Progenitor cell of endocrine pancreas (in vitro differentiated cells): Measurements from ENCODE around the gene PTGDS. TPM values are rescaled to one million over a fixed set of nuclear protein-coding genes. Genes with fewer than 3 reads are reported as not detected.

Source experiments
- DNase-seq: peaks from one replicate; pipeline ENCODE4 v3.0.0; 2021; ENCODE audit warnings: low spot score; ENCODE audit not compliant: unreplicated experiment
- H3K27ac Mint-ChIP-seq: 2 replicates; pipeline ENCODE4 v1.8.0; 2021; ENCODE audit warnings: mild to moderate bottlenecking, moderate library complexity, mixed read lengths
- H3K27me3 Mint-ChIP-seq: 2 replicates; pipeline ENCODE4 v1.8.0; 2021; ENCODE audit warnings: mixed read lengths
- H3K36me3 Mint-ChIP-seq: 2 replicates; pipeline ENCODE4 v1.8.0; 2022; ENCODE audit warnings: mixed read lengths; ENCODE audit not compliant: insufficient read depth
- H3K4me1 Mint-ChIP-seq: 2 replicates; pipeline ENCODE4 v1.8.0; 2021; ENCODE audit warnings: low read depth, mixed read lengths
- H3K4me3 Mint-ChIP-seq: 2 replicates; pipeline ENCODE4 v1.8.0; 2021; ENCODE audit warnings: low read depth, mild to moderate bottlenecking, moderate library complexity, mixed read lengths
- H3K9me3 Mint-ChIP-seq: 2 replicates; pipeline ENCODE4 v1.8.0; 2021; ENCODE audit warnings: low read depth, mixed read lengths
- total RNA-seq: library from RNA; stranded (reverse); gene quantifications from 2 replicates; pipeline ENCODE4 v1.2.1, GENCODE V29; 2021
- TF ChIP-seq, protein P1 (sequence below): fragments of 200-600 bp; sonication (generic); IDR thresholded peaks from one replicate; pipeline ENCODE4 v1.5.0; 2021; ENCODE audit warnings: antibody characterized with exemption, mild to moderate bottlenecking; ENCODE audit not compliant: unreplicated experiment

PTGDS gene
- total RNA-seq, 1 donor from 2014 or later, result not detected

DNA sequence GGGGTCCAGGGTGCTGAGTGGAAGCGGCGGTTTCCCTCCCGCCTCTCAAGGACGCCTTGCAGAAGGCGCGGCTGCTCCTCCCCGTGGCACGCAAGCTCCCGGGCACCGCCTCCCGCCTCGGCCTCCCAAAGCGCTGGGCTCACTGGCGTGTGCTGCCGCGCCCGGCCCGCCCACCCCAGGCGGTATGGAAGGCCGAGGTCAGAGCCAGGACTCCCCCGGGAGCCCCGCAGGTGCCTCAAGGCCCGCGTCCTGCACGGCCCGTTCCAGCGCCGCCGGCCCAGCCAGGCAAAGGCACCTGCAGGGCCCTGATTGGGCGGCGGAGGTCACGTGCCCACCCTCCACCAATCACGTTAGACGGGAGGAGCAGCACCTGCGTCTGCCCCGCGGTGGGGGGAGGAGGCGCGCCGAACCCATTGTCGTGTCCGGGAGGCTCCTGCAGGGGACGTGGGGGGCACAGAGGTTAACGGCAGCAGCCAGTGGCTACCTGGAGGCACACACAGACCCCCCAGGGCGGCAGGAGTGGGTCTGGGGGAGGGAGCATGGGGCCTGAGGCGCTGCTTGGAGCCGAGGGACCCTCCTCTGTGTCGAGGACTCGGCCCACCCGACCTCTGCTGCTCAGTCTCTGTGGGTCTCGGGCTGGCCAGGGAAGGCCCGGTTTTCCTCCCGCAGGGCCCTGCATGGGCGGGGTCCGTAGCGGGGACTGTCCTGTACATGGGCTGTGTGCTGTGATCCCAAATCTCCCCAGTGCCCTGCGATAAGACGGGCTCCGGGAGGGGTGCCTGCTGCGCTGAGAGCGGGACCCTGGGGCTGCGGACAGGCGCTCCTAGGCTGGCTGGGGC, 27.3 kb upstream of the PTGDS start:
- Mint-ChIP-seq H3K4me1 (peaks cover 2% of the 10 kb centered on the region), H3K9me3 (no peaks in the 10 kb centered on the region), H3K27me3 (no peaks in the 10 kb centered on the region), H3K36me3 (no peaks in the 10 kb centered on the region), H3K27ac (peak overlapping the region; percentile 97), H3K4me3 (peak overlapping the region; percentile 78)
- DNase-seq, result peak; percentile 98
- TF ChIP-seq, protein P1, sequence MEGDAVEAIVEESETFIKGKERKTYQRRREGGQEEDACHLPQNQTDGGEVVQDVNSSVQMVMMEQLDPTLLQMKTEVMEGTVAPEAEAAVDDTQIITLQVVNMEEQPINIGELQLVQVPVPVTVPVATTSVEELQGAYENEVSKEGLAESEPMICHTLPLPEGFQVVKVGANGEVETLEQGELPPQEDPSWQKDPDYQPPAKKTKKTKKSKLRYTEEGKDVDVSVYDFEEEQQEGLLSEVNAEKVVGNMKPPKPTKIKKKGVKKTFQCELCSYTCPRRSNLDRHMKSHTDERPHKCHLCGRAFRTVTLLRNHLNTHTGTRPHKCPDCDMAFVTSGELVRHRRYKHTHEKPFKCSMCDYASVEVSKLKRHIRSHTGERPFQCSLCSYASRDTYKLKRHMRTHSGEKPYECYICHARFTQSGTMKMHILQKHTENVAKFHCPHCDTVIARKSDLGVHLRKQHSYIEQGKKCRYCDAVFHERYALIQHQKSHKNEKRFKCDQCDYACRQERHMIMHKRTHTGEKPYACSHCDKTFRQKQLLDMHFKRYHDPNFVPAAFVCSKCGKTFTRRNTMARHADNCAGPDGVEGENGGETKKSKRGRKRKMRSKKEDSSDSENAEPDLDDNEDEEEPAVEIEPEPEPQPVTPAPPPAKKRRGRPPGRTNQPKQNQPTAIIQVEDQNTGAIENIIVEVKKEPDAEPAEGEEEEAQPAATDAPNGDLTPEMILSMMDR, result peak; percentile 26

DNA sequence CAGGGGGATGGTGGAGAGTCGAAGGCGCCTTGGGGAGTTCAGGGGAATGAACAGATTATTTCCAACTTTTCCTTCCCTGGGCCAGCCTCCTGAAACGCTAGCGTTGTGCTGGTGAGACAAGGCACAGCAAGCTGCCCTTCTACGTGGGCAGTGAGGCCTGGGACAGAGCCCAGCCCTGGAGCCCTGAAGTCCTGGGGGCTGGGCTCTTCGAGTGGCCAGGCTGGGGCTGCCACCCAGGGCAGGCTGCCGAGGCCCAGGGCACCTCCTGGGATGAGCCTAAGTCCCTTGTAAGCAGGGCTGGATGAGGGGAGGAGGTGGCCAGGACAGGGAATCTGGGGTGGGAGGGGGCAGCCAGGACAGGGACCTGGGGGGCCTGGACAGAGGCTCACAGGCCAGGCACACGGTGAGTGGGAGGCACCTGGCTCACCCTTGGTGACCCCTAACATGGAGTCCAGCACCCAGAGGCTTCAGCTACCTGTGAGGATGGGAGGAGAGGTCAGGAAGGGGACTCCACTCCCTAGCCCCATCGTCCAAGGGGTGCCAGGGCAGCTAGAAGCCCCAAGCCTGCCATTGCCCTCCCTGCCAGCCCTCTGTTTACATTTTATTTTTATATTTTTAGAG, 26.5 kb upstream of the PTGDS start:
- Mint-ChIP-seq H3K36me3 (no peaks in the 10 kb centered on the region), H3K27me3 (no peaks in the 10 kb centered on the region), H3K9me3 (no peaks in the 10 kb centered on the region), H3K27ac (peak overlapping the region; percentile 97), H3K4me1 (peaks cover 2% of the 10 kb centered on the region), H3K4me3 (peak overlapping the region; percentile 76)
- TF ChIP-seq, protein P1, result no peak
- DNase-seq, result no peak

DNA sequence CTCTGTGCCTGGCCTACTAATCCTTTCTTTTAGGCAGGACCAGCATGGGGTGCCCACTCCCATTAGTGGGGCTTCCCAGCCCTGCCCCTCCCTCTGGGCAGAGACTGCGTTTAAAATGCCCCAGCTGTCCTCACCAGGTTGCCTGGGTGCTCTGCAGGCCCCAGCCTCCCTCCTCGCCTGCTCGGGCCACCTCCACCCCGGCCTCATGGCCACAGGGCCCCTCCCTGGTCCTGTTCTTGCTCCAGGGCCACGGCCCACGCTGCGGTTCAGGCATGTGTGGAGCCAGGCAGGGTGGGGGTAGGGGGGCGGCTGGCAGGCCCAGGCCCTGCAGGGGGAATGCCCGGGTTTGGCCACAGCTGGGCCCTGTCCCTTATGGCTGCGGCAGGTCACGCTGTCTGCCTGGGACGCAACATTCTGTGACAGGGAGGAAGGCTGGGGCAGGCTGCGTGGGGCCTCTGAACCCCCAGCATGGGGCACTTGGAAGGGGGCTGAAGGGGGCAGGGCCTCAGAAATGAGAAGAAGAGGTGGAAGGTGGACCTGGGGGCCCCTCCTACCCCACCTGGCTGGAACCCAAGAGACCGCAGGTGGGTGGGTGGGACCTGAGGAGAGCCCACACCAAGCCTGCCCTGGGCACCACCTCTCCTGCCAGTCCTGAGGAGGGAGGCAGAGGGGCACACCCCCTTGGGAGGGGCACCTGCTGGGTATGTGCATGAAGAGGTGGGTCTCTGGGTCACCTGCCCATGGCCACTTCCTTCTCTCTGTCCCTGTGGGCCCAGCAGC, 25.6 kb upstream of the PTGDS start, which contains the start of gene LCN12:
TSS of gene LCN12 (plus strand) at position 733 of the 780 bp plus-strand sequence. CDS start 55 bp downstream, outside the sequence.
- TF ChIP-seq, protein P1, result no peak
- peaks cover 7% of the 10 kb centered on the region for H3K9me3 Mint-ChIP-seq
- H3K27me3 Mint-ChIP-seq, result no peaks in the 10 kb centered on the region
- H3K4me1 Mint-ChIP-seq, result peaks cover 2% of the 10 kb centered on the region
- no peak for DNase-seq
- no peak within 1 kb of the TSS for H3K4me3 Mint-ChIP-seq
- no peaks in the 10 kb centered on the region for H3K36me3 Mint-ChIP-seq
- H3K27ac Mint-ChIP-seq, result no peak within 1 kb of the TSS

DNA sequence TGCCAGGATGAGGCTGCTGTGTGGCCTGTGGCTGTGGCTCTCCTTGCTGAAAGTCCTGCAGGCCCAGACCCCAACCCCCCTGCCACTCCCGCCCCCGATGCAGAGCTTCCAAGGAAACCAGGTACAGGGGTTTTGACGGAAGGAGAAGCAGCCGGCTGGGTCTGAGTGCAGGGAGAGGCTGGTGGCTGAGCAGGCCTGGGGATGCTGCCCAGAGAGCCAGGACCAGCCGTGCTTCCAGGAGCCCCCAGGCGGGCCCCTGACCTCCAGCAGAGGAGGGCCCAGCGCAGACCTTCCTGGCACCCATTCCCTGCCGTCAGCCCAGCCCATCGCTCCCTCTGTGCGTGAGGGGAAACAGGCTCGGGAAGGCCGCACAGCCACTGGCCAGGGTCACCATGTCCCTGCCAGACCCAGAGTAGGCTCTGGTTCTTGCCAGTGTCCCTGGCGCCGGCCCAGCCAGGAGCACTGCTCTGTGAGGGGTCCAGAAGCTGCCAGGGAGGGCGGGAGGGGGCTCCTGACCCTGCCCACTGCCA, 24.9 kb upstream of the PTGDS start:
- peaks cover 2% of the 10 kb centered on the region for H3K4me1 Mint-ChIP-seq

More for the DNA sequence above, 24.9 kb upstream of the PTGDS start:
- peaks cover 7% of the 10 kb centered on the region for H3K9me3 Mint-ChIP-seq
- no peak for DNase-seq
- H3K36me3 Mint-ChIP-seq, result no peaks in the 10 kb centered on the region
- H3K27ac Mint-ChIP-seq, result no peak overlapping the region
- H3K4me3 Mint-ChIP-seq, result no peak overlapping the region
- TF ChIP-seq, protein P1, result no peak
- no peaks in the 10 kb centered on the region for H3K27me3 Mint-ChIP-seq
